GM21381 (cell line): ENCODE data around the gene FIG4.
A peak's percentile ranks its signal among the peaks of the same experiment; 100 is the strongest.
"Not testable (repeated sequence)": the region's sequence is repeated elsewhere in the genome, so short reads cannot be mapped to it uniquely, and the experiment has no call there.

Source experiments
- ATAC-seq: cut with Tn5 transposase; IDR thresholded peaks from one replicate; pipeline ENCODE4 v1.9.1; 2021; ENCODE audit warnings: mild to moderate bottlenecking, moderate library complexity; ENCODE audit not compliant: unreplicated experiment

Gene FIG4

GRCh38 chr6:109690737-109691621 is at the start of gene FIG4, which contains the start of gene AK9:
Gene FIG4, plus strand, starts transcription at chr6:109691296. Its CDS starts 140 bp downstream, at chr6:109691436.
Gene AK9, minus strand, starts transcription at chr6:109691202. Its CDS starts 15,457 bp downstream, at chr6:109675745.
- peak; percentile 93 for ATAC-seq

GRCh38 chr6:109644131-109644530 is 47.0 kb upstream of the FIG4 start:
- no peak for ATAC-seq

GRCh38 chr6:109653264-109653663 is 37.8 kb upstream of the FIG4 start:
- no peak for ATAC-seq

GRCh38 chr6:109655761-109656262 is 35.3 kb upstream of the FIG4 start:
- no peak for ATAC-seq

- ATAC-seq = no peak
These were observed 30.4 kb upstream of the FIG4 start for GRCh38 chr6:109660526-109661320.

GRCh38 chr6:109662192-109662591 is 28.9 kb upstream of the FIG4 start:
- ATAC-seq = no peak

- ATAC-seq = no peak
These were observed 21.3 kb upstream of the FIG4 start for GRCh38 chr6:109669811-109670210.

GRCh38 chr6:109671733-109672132 is 19.4 kb upstream of the FIG4 start:
- ATAC-seq = no peak

GRCh38 chr6:109672175-109672574 is 18.9 kb upstream of the FIG4 start:
- ATAC-seq = no peak

GRCh38 chr6:109672839-109673238 is 18.3 kb upstream of the FIG4 start:
- ATAC-seq = no peak

GRCh38 chr6:109676724-109677123 is 14.4 kb upstream of the FIG4 start:
- no peak for ATAC-seq

GRCh38 chr6:109678240-109678639 is 12.9 kb upstream of the FIG4 start:
- no peak for ATAC-seq

- ATAC-seq = not testable (repeated sequence)
These were observed 12.2 kb upstream of the FIG4 start for GRCh38 chr6:109678661-109679505.

GRCh38 chr6:109686566-109687265 is 4.4 kb upstream of the FIG4 start:
- no peak for ATAC-seq

- no peak for ATAC-seq
These were observed 3.8 kb upstream of the FIG4 start for GRCh38 chr6:109687271-109687761.

- ATAC-seq = peak; percentile 43
These were observed 741 bp upstream of the FIG4 start for GRCh38 chr6:109690373-109690736.

- ATAC-seq = no peak
These were observed 2.0 kb downstream of the FIG4 start for GRCh38 chr6:109693111-109693510.

GRCh38 chr6:109695468-109695867 is 4.4 kb downstream of the FIG4 start:
- no peak for ATAC-seq

GRCh38 chr6:109696355-109696754 is 5.3 kb downstream of the FIG4 start:
- no peak for ATAC-seq

- no peak for ATAC-seq
These were observed 10.1 kb downstream of the FIG4 start for GRCh38 chr6:109701221-109701620.
